ENCODE results near the gene GASK1A. TPM values are rescaled to one million over a fixed set of nuclear protein-coding genes. Genes with fewer than 3 reads are reported as not detected.

Gene GASK1A
- total and polyA plus RNA-seq, 2 experiments from 2014 or later, result 2.6 to 11.1 TPM

- no peak within 1 kb of the TSS for H3K27ac Mint-ChIP-seq
Observed at GRCh38 chr3:43105596-43106292, 126.6 kb downstream of the GASK1A start, which contains the start of gene POMGNT2. TSS of gene POMGNT2 (minus strand) at chr3:43106079. CDS start at chr3:43081431, 24,648 bp downstream.

More at GRCh38 chr3:43105596-43106292, 126.6 kb downstream of the GASK1A start, which contains the start of gene POMGNT2:
- Histone ChIP-seq H3K36me3 (ENCODE audit: insufficient read depth) (no peaks in the 10 kb centered on the region), H3K4me2 (peak within 1 kb of the TSS; percentile 71), H3K4me1 (ENCODE audit: insufficient read depth) (peaks cover 4% of the 10 kb centered on the region; the same call in 1 of the 2 replicates), H3K27me3 (ENCODE audit: insufficient read depth) (peaks cover 16% of the 10 kb centered on the region; the same call in 1 of the 2 replicates), H3K79me2 (replicated peaks; ENCODE audit: insufficient read depth) (peaks cover 13% of the 10 kb centered on the region; the same call in 1 of the 2 replicates), H3K27ac (ENCODE audit: low read depth) (no peak within 1 kb of the TSS), H3K4me3 (peak within 1 kb of the TSS; percentile 82), H3F3A (replicated peaks; ENCODE audit: low read depth) (no peaks in the 10 kb centered on the region), H3K9me2 (ENCODE audit: insufficient read depth) (peaks cover 7% of the 10 kb centered on the region; the same call in 1 of the 2 replicates), H2AFZ (peak within 1 kb of the TSS; percentile 85), H4K20me1 (replicated peaks; ENCODE audit: insufficient read depth) (peaks cover 3% of the 10 kb centered on the region)
- DNase-seq (ENCODE audit: low spot score), result peak; percentile 94
- Mint-ChIP-seq H3K27me3 (ENCODE audit: insufficient read depth, low read depth, poor library complexity) (peaks cover 3% of the 10 kb centered on the region), H3K4me1 (peaks cover 15% of the 10 kb centered on the region), H3K9me3 (no peaks in the 10 kb centered on the region), H3K36me3 (ENCODE audit: low read depth) (no peaks in the 10 kb centered on the region), H3K4me3 (peak within 1 kb of the TSS; percentile 72)
- ATAC-seq, result peak; percentile 94
- TF ChIP-seq EZH2phosphoT487 (IDR thresholded peaks at IDR 0.05; ENCODE audit: unreplicated experiment), result no peak
- TF ChIP-seq STAT1 (IDR thresholded peaks at IDR 0.05; ENCODE audit: unreplicated experiment), result no peak
- TF ChIP-seq CREB1 (CRISPR knock-in tag; IDR thresholded peaks at IDR 0.05; ENCODE audit: low read depth), result 0 out of 2 replicates have a peak, but pooled peaks have one; percentile 10
- peak; percentile 40; the same call in 1 of the 2 replicates for TF ChIP-seq POLR2AphosphoS5 (IDR thresholded peaks at IDR 0.05; ENCODE audit: low read depth)
- no peak for TF ChIP-seq REST (IDR thresholded peaks at IDR 0.05; ENCODE audit: unreplicated experiment)
- TF ChIP-seq ETS1 (IDR thresholded peaks at IDR 0.05), result peak; percentile 70

Data from GM23338 (cell line).